Breast epithelium (tissue), 4 donors: ENCODE data around the gene ARIH1. TPM values are rescaled to one million over a fixed set of nuclear protein-coding genes. Genes with fewer than 3 reads are reported as not detected.
"Not testable (repeated sequence)": the region's sequence is repeated elsewhere in the genome, so short reads cannot be mapped to it uniquely, and the experiment has no call there.

Source experiments
- DNase-seq, 2 donors: peaks; one replicate each; pipeline ENCODE4 v3.0.0-alpha.2; 2019; ENCODE audit warnings: low spot score in 2 of 2
- H3K27ac ChIP-seq, 2 donors: fragments of 200-600 bp; sonication (generic) in 1 of 2; one replicate each; pipeline ENCODE4 v1.5.1; 2016 to 2019; ENCODE audit warnings: mild to moderate bottlenecking in 1 of 2
- H3K27me3 ChIP-seq, 2 donors: fragments of 200-600 bp; sonication (generic) in 1 of 2; one replicate each; pipeline versions ENCODE4 v1.5.1 to v1.6.0; 2017 to 2019; ENCODE audit warnings: control low read depth in 1 of 2, mild to moderate bottlenecking in 1 of 2
- H3K36me3 ChIP-seq: fragments of 200-600 bp; one replicate; pipeline ENCODE4 v1.5.1; 2019
- H3K4me1 ChIP-seq, 2 donors: fragments of 200-600 bp; sonication (generic); one replicate each; pipeline ENCODE4 v1.5.1; 2016 to 2019; ENCODE audit warnings: control low read depth in 1 of 2
- H3K4me3 ChIP-seq, 3 donors: fragments of 200-600 bp; sonication (generic); 1 replicate in 2 of 3; 2 replicates in 1 of 3; pipeline ENCODE4 v1.5.1; 2016 to 2019; ENCODE audit warnings: mild to moderate bottlenecking in 3 of 3, moderate library complexity in 2 of 3
- H3K9me3 ChIP-seq, 2 donors: fragments of 200-600 bp; sonication (generic) in 1 of 2; one replicate each; pipeline ENCODE4 v1.5.1; 2016 to 2019; ENCODE audit warnings: control low read depth in 1 of 2
- CTCF ChIP-seq, 3 donors: fragments of 450-650 bp; IDR thresholded peaks; one replicate each; pipeline ENCODE4 v1.5.1; 2016 to 2017; ENCODE audit warnings: antibody characterized with exemption in 3 of 3, mild to moderate bottlenecking in 3 of 3, moderate library complexity in 3 of 3
- POLR2A ChIP-seq: fragments of 450-650 bp; IDR thresholded peaks from one replicate; pipeline ENCODE4 v1.6.1; 2016; ENCODE audit warnings: antibody characterized with exemption, mild to moderate bottlenecking, moderate library complexity
- POLR2AphosphoS5 ChIP-seq, 3 donors: sonication (generic); formaldehyde crosslinking; IDR thresholded peaks; one replicate each; pipeline ENCODE4 v1.6.1; 2017; ENCODE audit warnings: antibody characterized with exemption in 3 of 3
- intact Hi-C: fragments of 100-400 bp; cut with DNase I; formaldehyde crosslinking; loops from one replicate; pipeline ENCODE4 v1.15.1; 2023; ENCODE audit warnings: low total_unique reads
- total RNA-seq, 3 donors: library from RNA; depleted of rRNA; stranded (reverse); fragments of >200 nt; gene quantifications; one replicate each; pipeline ENCODE4 v1.1.0, GENCODE V29; 2016

The ARIH1 gene
- total RNA-seq, 3 donors from 2014 or later = 54.1 to 106 (median 61.1) TPM

- Histone ChIP-seq H3K4me3 (no peak overlapping the region), H3K27me3 (no peaks in the 10 kb centered on the region), H3K9me3 (no peaks in the 10 kb centered on the region), H3K4me1 (no peaks in the 10 kb centered on the region), H3K36me3 (no peaks in the 10 kb centered on the region), H3K27ac (no peak overlapping the region)
- intact Hi-C loops = no loop called here
- DNase-seq = no peak
- TF ChIP-seq POLR2AphosphoS5 (IDR thresholded peaks at IDR 0.05) (no peak), POLR2A (no peak), CTCF (IDR thresholded peaks at IDR 0.05) (no peak)
Observed at GRCh38 chr15:72616491-72617210, 142.5 kb downstream of the ARIH1 start.

DNA sequence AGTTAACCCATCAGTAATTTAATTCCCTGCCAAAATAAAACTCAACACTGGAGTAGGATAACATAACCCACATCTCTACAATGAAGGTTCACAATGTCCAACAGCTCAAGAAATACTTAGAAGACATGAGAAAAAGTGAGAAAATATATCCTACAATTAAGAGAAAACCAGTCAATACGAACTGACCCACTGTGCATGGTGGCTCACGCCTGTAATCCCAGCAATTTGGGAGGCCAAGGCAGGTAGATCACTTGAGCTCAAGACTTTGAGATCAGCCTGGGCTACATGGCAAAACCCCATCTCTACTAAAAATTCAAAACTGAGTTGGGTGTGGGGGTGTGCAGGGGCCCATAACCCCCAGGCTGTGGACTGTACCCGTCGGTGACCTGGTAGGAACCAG, 149.7 kb downstream of the ARIH1 start:
- H3K27ac ChIP-seq, intact Hi-C loops, H3K36me3 ChIP-seq, H3K4me3 ChIP-seq, H3K9me3 ChIP-seq, H3K27me3 ChIP-seq, H3K4me1 ChIP-seq, DNase-seq: not testable (repeated sequence)

DNA sequence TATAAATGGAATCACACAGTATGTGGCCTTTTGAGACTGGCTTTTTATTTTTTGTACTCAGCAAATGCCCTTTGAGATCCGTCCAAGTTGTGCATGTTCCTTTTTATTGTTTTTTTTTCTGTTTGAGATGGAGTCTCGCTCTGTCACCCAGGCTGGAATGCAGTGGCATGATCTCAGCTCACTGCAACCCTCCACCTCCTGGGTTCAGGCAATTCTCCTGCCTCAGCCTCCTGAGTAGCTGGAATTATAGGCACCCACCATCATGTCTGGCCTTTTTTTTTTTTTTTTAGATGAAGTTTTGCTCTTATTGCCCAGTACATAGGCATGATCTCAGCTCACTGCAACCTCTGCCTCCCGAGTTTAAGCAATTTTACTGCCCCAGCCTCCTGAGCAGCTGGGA, 152.0 kb downstream of the ARIH1 start:
- H3K36me3 ChIP-seq, H3K4me3 ChIP-seq, H3K9me3 ChIP-seq, DNase-seq, H3K27me3 ChIP-seq, H3K27ac ChIP-seq, intact Hi-C loops, H3K4me1 ChIP-seq: not testable (repeated sequence)

DNA sequence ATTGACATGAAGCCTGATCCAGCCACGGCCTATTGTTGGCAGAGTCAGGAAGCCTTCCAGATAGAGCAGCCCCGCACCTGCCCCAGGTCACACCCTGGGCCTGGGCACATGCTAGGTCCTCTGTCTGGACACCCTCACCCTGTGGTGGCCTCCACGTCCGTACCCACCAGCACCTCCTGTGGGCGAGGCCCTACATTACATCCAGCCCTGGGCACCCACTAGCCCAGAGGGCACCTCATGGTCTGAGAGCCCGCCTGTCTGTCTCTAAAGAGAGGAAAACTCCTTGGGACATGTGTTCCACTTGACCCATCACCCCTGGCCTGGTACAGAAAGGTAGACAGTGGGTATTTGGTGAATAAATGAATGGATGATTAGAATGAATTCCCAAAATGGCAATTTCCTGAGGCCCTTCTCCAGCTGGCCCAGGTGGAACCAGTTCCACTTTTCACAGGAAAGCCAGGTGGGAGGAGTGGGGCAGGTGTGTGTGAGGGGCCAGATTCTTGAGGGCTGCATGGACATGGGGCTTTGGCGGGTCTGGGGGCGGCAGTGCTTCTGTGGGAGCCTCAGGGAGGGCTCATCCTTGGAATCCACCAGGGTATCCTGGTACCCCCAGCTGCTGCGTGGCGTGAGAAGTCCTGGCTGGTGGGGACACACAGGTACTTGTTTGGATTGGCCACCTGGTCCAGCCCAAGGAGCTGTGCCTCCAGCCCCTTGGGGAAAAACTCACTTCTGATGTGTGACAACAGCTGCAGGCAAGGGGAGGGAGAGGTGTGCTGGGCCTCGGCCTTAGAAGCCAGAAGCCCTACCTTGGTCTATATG, 154.3 kb downstream of the ARIH1 start:
- DNase-seq, H3K27ac ChIP-seq, H3K4me3 ChIP-seq, H3K9me3 ChIP-seq, H3K27me3 ChIP-seq, H3K4me1 ChIP-seq, H3K36me3 ChIP-seq, intact Hi-C loops: not testable (repeated sequence)

- H3K4me1 ChIP-seq, DNase-seq, H3K27me3 ChIP-seq, H3K36me3 ChIP-seq, intact Hi-C loops, H3K9me3 ChIP-seq, H3K27ac ChIP-seq, H3K4me3 ChIP-seq: not testable (repeated sequence)
Observed at GRCh38 chr15:72629068-72629570, 155.0 kb downstream of the ARIH1 start.

- intact Hi-C loops, H3K9me3 ChIP-seq, H3K36me3 ChIP-seq, H3K4me1 ChIP-seq, H3K27me3 ChIP-seq: not testable (repeated sequence)
- peak; percentile 49 to 77 for DNase-seq
- Histone ChIP-seq H3K27ac (peak overlapping the region in 1 of 2 donors; percentile 43), H3K4me3 (peak overlapping the region; percentile 30 to 59 (median 33))
Observed at GRCh38 chr15:72636519-72637282, 162.6 kb downstream of the ARIH1 start.

GRCh38 chr15:72639759-72640483, 165.8 kb downstream of the ARIH1 start:
- H3K4me1 ChIP-seq, H3K4me3 ChIP-seq, H3K36me3 ChIP-seq, intact Hi-C loops, H3K9me3 ChIP-seq, H3K27me3 ChIP-seq, DNase-seq, H3K27ac ChIP-seq: not testable (repeated sequence)

GRCh38 chr15:72642271-72642670, 168.1 kb downstream of the ARIH1 start:
- intact Hi-C loops, H3K36me3 ChIP-seq, H3K27me3 ChIP-seq: not testable (repeated sequence)

GRCh38 chr15:72648631-72649253, 174.6 kb downstream of the ARIH1 start:
- H3K4me3 ChIP-seq, DNase-seq, H3K9me3 ChIP-seq, intact Hi-C loops, H3K27me3 ChIP-seq, H3K4me1 ChIP-seq, H3K27ac ChIP-seq, H3K36me3 ChIP-seq: not testable (repeated sequence)

More at GRCh38 chr15:72642271-72642670, 168.1 kb downstream of the ARIH1 start:
- DNase-seq, H3K4me3 ChIP-seq, H3K27ac ChIP-seq, H3K9me3 ChIP-seq, H3K4me1 ChIP-seq: not testable (repeated sequence)
